Lower leg skin (tissue), 4 donors: Measurements from ENCODE around the gene DNAH10. TPM values are rescaled to one million over a fixed set of nuclear protein-coding genes. Genes with fewer than 3 reads are reported as not detected.

Experiments
- DNase-seq, 2 donors: peaks; one replicate each; pipeline ENCODE4 v3.0.0-alpha.2; 2019; ENCODE audit warnings: low spot score in 2 of 2
- H3K4me3 ChIP-seq: fragments of 200-600 bp; sonication (generic); 2 replicates; pipeline ENCODE4 v1.5.1; 2017; ENCODE audit warnings: mild to moderate bottlenecking, low read depth; ENCODE audit not compliant: poor library complexity, severe bottlenecking
- CTCF ChIP-seq, 3 donors: fragments of 450-650 bp; IDR thresholded peaks; one replicate each; pipeline ENCODE4 v1.5.1; 2016; ENCODE audit warnings: antibody characterized with exemption in 3 of 3, mild to moderate bottlenecking in 3 of 3, moderate library complexity in 2 of 3
- POLR2A ChIP-seq, 2 donors: fragments of 450-650 bp; IDR thresholded peaks; one replicate each; pipeline ENCODE4 v1.6.1; 2016 to 2017; ENCODE audit warnings: antibody characterized with exemption in 2 of 2, mild to moderate bottlenecking in 1 of 2, moderate library complexity in 1 of 2
- WGBS, 2 donors: methylation state at CpG; one replicate each; pipeline ENCODE4 v1.1.5; 2018; 5-methylcytosine and 5-hydroxymethylcytosine counted together
- intact Hi-C: fragments of 100-400 bp; cut with DNase I; formaldehyde crosslinking; loops from one replicate; pipeline ENCODE4 v1.15.0; 2023; ENCODE audit warnings: low total_unique reads
- total RNA-seq, 4 donors: library from RNA; depleted of rRNA; stranded (reverse); fragments of >200 nt; gene quantifications; one replicate each; pipeline ENCODE4 v1.1.0, GENCODE V29; 2016

DNAH10 gene
- total RNA-seq, 4 donors from 2014 or later: 0.02 to 0.27 (median 0.06) TPM; not detected in 1

- TF ChIP-seq CTCF (IDR thresholded peaks at IDR 0.05) (no peak), POLR2A (IDR thresholded peaks at IDR 0.05) (no peak)
- DNase-seq: no peak
- 90 to 92% methylated on average over 15 of the region's 15 CpGs for WGBS, 2 donors
- intact Hi-C loops: no loop called here
- H3K4me3 ChIP-seq: no peak overlapping the region
Observed at GRCh38 chr12:123950476-123951349, 188.6 kb downstream of the DNAH10 start.

- TF ChIP-seq POLR2A (IDR thresholded peaks at IDR 0.05): no peak
- DNase-seq: no peak
- H3K4me3 ChIP-seq: no peak overlapping the region
- intact Hi-C loops: no loop called here
- WGBS, 2 donors: 77 to 86% methylated on average over 4 of the region's 4 CpGs
Observed at GRCh38 chr12:123951467-123951866, 189.4 kb downstream of the DNAH10 start.

DNA sequence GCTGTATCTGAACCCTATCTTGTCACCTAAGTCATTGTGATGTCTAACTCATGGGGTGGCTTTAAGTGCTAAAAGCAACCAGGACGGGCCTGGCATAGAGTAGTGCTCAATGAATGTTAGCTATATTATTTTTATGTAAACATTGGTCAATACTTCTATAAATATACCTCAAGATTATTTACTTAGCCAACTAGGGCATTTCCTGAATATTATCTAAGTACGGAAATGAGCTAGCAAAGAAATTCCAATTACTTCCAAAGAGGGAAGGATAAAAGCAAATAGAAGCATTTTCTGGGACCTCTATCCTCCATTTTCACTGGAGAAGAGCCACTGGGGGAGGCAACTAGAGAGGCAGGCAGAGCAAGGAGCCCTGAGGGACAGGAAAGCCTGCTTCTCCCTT is 189.9 kb downstream of the DNAH10 start:
- DNase-seq: no peak
- WGBS, 2 donors: 90 to 91% methylated on average over 2 of the region's 2 CpGs
- H3K4me3 ChIP-seq: no peak overlapping the region
- TF ChIP-seq POLR2A (IDR thresholded peaks at IDR 0.05) (no peak), CTCF (IDR thresholded peaks at IDR 0.05) (no peak)
- intact Hi-C loops: no loop called here

DNA sequence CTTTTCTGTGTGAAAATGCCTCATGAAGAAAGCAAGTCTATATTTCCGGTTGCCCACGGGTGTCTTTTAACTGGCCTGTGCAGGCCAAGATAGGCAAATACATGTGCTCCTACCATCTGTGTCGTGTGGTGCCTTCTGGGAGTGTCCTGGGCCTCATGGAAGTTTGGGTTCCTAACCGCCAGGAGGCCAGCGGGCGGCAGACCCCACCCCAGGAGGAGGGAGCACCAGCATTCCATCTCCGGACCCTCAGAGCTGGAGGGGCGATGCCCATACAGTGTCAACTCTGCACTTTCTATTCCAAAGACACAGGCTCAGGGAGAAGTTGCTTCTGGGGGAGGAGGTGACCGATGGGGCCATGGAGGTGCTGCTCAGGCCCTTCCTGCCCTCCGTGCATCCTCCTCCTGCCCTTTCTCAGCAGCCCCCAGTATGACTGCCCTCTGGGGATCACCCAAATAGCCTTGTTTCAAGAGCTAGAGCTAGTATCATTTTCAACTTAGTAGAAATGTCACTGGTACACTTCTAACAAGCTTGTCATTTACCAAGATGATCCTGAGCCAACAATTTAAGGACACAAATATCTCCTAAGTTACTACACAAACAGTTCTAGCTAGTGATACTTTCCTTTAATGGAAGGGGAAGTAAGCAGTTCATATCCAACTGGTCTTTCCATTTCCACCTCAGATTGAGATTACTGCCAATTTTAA is 192.7 kb downstream of the DNAH10 start:
- no peak overlapping the region for H3K4me3 ChIP-seq
- DNase-seq: no peak
- WGBS, 2 donors: 88 to 90% methylated on average over 10 of the region's 10 CpGs
- intact Hi-C loops: no loop called here
- TF ChIP-seq POLR2A (IDR thresholded peaks at IDR 0.05) (no peak), CTCF (IDR thresholded peaks at IDR 0.05) (no peak)

DNA sequence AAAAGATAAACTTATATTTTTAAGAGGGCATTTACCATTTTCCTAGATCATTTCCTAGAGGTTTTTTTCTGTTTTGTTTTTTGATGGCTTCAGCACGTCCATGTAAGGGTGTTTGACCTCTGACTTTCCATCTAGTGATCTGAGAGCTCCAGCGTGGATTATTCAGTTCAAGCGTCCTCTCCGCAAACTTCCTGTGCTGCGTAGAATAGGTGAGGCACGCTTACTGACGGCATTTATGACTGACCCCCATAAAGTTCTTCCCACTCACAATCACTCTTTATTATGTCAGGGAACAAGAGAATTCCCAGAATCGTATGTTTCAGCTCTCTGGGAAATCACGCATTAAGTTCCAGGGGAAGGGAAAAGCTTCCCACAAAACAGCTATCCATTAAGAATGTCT is 194.1 kb downstream of the DNAH10 start:
- intact Hi-C loops: no loop called here
- no peak overlapping the region for H3K4me3 ChIP-seq
- 87 to 88% methylated on average over 9 of the region's 9 CpGs for WGBS, 2 donors
- TF ChIP-seq CTCF (IDR thresholded peaks at IDR 0.05): no peak
- no peak for TF ChIP-seq POLR2A (IDR thresholded peaks at IDR 0.05)
- no peak for DNase-seq

DNA sequence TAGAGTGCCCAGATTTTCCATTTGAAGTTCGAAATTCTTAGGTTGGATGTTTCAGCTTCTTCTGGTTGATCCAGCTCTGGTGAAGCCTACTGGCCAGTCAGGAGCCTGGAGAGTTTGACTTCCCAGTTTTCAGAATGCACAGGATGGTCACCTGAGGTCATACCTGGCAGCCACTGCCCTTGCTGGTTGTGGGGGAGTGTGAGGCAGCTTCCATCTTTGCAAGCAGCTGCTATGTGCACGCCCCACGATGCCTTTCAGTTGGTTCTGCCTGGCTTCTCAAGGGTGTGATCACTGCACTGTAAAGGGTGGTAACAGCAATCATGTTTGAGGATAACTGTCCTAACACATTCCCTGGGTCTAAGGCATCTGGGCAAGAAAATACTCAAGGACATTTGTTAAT is 195.1 kb downstream of the DNAH10 start:
- no peak overlapping the region for H3K4me3 ChIP-seq
- DNase-seq: no peak
- TF ChIP-seq CTCF (IDR thresholded peaks at IDR 0.05) (no peak), POLR2A (IDR thresholded peaks at IDR 0.05) (no peak)
- 87 to 88% methylated on average over 3 of the region's 3 CpGs for WGBS, 2 donors
- intact Hi-C loops: no loop called here
